ENCODE data around the gene TTLL10.
"Not testable (repeated sequence)": the region's sequence is repeated elsewhere in the genome, so short reads cannot be mapped to it uniquely, and the experiment has no call there.

TTLL10 gene

DNA sequence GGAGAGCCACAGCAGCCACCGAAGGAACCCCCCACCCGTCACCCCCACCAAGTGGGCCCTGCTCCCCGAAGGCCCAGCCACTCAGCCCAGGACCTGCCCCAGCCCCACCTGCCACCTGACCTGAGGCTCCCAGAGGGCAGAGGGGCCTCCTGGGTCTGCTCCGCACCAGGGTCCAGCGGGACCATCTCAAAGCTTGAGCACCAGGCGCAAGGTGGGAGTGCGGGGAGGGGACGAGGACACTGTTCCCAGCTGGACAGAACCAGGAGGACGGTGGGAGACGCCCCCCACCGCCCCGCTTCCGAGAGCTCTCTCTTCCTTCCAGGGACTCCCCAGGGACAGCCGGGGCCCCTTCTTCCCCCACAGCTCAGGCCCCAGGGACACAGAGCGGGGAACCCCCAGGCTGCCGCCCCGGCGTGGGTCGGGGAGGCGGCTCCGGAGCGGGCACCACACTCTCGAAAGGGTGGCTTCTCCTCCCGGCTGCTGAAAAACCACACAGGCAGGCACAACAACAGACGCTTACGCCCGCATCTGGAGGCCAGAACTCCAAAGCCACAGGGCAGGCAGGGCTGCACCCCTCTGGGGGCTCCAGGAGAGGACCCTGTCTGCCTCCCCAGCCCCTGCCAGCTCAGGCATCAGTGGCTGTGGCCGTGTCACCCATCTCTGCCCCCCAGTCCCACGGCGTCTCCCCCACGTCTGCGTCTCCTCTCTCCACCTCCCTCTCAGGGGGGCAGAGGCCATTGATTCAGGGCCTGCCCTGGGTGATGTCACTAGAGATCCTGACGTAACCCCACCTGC is 1.9 kb upstream of the TTLL10 start:
- DNase-seq: peak; percentile 19

DNA sequence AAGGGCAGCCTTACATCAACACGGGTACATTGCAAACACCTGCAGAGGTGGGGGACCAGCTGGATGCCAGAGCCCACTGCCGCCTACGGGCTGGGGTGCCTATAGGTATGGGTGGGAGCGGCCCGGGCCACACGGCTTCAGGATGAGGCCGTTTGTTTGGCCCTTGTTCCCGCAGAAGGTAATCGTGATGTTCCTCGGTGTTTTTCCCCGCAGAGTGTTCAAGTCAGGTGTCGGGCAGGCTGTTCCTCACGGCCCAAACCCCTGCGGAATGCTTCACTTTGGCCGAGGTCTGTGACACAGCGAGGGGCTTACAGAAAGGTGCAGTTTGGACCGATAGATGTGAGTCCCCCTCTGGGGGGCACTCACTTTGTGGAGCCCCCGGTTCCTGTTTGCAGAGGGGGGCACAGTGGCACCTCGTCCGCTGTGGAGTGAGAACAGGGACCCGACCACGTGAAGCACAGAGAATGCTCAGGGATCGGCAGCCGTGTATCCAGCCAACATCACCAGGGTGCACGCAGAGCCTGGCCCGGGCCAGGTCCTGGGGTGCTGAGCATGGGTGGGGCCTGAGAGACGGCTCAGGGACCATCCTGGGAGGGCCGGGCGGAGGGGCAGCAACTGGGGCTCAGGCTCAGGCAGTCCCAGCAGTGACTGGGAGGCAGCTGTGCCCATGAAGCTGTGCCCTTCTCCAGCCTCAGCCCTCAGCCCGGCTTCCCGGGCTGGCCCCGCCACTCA is 453 bp upstream of the TTLL10 start:
- no peak for DNase-seq

DNA sequence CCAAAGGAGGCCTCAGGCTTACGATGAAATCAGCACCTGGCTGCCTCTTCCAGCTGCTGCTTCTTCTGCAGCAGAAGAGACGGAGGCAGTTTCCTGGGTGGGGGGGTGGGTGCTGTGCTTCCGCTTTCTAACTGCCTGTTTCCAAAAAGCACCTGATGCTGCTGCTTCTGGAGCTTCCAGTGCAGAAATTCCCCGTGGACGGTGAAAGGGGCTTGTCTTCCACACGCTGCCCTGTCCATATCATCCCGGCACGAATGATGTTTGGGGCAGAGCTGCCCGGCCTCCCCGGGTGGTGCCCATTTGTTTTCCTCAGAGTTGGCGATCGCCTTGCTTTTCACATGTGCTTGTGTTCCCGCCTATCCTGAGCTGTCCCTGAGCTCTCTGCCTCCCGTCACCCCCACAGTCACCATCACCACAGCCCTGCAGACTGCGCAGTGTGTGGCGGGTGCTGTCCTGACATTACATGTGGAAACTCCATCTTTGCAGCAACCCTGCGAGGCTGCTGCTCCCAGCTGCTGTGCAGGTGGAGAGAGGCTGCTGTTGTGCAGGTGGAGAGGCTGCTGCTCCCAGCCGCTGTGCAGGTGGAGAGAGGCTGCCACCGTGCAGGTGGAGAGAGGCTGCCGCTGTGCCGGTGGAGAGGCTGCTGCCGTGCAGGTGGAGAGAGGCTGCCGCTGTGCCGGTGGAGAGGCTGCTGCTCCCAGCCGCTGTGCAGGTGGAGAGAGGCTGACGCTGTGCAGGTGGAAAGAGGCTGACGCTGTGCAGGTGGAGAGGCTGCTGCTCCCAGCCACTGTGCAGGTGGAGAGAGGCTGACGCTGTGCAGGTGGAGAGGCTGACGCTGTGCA is 1.8 kb downstream of the TTLL10 start:
- DNase-seq: no peak

DNA sequence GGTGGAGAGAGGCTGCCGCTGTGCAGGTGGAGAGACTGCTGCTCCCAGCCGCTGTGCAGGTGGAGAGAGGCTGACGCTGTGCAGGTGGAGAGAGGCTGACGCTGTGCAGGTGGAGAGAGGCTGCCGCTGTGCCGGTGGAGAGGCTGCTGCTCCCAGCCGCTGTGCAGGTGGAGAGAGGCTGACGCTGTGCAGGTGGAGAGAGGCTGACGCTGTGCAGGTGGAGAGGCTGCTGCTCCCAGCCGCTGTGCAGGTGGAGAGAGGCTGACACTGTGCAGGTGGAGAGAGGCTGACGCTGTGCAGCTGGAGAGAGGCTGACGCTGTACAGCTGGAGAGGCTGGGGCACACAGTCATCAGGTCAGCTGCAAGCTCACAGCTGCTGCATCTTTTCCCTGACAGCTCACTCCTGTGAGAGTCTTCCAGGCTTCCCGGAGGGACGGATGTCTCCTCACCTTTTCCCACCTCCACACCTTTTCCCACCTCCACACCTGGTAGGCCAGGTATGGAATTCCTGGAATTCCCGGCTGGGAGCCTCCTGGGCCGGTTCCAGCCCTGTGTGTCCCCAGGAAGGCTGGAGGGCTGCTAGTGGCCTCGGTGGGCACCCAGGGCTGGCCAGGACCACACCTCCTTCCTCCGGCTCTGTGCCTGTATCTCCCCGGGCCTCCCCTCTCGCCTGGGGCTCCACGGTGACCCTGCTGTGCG is 2.5 kb downstream of the TTLL10 start:
- not testable (repeated sequence) for DNase-seq

DNA sequence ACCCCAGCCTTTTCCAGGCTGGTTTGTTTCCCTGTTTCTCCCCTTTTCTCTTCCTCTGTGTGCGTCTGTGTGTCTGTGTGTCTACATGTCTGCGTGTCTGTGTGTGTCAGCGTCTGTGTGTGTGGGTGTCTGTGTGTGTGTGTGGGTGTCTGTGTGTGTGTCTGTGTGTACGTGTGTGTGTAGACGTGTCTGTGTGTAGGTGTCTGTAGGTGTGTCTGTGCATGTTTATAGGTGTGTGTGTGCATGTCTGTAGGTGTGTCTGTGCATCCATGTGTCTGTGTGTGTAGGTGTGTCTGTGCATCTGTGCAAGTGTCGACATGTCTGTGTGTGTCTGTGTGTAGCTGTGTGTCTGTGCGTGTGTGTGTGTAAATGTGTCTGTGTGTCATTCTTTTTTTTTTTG is 3.3 kb downstream of the TTLL10 start:
- DNase-seq: no peak

DNA sequence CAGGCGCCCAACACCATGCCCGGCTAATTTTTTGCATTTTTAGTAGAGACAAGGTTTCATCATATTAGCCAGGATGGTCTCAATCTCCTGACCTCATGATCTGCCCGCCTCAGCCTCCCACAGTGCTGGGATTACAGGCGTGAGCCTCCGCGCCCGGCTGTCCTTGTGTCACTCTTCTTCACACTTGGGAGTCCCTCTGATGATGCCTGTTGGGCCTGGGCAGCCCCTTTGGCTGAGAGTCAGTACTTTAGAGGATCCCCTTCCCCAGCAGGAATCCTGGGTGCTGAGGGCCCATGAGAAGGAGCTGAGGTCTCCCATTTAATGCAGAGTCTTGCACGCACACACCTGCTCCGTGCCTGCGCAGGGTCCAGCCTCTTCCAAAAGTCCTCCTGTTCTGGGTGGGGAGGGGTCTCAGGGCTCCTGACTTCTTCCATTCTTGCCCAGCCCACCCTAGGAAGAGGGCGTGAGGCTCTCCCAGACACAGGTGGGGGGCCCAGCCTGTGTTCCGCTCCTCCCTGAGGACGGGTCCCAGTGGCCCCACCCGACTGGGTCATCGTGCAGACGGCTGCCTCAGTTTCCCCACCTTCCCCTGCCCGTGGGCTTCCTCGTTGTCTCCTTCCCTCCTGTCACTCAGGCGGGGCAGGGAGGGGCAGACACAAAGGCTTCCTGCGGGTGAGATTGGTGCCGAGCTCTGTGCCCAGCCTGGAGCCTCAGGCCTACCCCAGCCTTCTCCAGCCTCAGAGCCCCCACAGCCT is 3.9 kb downstream of the TTLL10 start:
- DNase-seq: no peak

DNA sequence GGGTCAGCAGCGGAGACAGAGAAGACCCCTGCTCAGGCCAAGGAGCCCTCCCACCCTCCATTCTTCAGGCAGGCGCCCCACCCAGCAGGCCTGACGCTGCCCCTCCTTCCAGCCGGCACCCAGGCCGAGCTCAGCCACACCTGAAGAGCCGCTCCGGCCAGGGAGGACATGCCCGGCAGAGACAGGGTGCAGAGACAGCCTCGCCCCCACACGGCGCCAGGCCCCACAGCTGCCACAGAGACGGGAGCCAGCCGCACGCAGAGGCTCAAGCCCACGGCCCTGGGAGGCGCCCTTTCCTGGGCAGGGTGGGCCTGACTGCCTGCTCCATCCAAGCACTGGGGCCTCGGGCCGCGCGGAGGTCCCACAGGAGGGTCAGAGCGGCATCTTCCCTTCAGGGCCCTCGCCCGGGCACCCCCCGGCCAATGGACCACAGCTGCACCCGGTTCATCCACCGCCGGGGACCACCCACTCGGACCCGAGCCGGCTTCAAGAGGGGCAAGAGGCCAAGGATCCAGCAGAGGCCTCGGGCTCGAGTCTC is 5.2 kb downstream of the TTLL10 start:
- DNase-seq: no peak

DNA sequence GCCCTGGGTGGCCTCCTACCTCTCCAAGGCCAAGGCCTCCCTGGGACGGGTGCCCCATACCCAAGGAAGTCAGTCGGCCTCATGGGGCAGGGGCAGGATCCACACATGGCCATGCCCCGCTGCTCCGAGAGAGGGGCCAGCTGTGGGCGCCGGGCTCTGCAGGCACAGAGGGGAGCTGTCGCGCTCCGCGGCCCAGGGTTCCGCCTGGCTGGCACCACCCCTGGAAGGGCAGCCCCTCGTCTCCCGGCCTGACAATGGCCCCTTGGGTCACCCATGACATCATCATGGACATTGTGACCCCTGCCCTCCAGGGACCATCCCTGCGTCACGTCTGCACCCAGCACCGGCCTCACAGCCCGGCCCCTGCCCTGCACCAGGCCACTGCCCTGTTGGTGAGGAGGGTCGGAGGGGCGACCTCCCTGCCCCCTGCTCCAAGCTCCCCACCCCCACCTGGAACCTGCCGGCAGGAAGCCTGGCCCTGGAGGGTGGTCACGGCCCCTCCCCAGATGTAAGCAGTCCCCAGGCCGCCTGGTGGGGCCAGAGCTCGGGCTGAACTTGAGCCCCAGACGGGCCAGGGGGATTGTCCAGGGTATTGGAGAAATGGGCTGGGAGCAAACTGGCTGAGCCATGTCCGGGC is 5.8 kb downstream of the TTLL10 start:
- DNase-seq: no peak

DNA sequence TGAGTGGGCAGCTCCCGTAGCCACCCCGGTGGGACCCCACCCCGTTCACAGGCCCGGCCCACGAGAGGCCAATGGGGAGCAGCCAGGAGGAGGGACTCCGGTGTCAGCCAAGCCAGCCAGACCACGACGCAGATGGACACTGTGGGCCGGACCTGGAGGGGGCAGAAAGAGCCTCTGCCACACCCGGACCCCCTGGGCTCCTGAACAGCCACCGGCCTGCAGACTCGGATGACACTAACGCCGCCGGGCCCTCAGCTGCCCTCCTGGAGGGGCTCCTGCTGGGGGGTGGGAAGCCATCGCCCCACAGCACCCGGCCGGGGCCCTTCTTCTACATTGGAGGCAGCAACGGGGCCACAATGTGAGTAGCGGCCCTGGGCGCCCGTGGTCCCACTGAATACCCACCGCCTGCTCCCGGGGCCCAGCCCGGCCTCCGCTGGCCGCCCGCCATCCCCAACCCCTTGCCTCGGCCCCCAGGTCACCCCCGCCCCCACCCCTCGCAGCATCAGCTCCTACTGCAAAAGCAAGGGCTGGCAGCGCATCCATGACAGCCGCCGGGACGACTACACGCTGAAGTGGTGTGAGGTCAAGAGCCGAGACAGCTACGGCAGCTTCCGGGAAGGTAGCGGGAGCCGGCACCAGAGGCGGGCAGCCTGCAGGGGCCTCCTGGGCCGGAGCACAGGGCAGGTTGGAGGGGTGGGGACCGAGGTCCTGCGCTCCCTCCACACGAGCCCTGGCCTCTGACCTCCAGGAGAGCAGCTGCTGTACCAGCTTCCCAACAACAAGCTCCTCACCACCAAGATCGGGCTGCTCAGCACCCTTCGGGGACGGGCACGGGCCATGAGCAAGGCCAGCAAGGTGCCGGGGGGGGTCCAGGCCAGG is 6.5 kb downstream of the TTLL10 start:
- DNase-seq: no peak

DNA sequence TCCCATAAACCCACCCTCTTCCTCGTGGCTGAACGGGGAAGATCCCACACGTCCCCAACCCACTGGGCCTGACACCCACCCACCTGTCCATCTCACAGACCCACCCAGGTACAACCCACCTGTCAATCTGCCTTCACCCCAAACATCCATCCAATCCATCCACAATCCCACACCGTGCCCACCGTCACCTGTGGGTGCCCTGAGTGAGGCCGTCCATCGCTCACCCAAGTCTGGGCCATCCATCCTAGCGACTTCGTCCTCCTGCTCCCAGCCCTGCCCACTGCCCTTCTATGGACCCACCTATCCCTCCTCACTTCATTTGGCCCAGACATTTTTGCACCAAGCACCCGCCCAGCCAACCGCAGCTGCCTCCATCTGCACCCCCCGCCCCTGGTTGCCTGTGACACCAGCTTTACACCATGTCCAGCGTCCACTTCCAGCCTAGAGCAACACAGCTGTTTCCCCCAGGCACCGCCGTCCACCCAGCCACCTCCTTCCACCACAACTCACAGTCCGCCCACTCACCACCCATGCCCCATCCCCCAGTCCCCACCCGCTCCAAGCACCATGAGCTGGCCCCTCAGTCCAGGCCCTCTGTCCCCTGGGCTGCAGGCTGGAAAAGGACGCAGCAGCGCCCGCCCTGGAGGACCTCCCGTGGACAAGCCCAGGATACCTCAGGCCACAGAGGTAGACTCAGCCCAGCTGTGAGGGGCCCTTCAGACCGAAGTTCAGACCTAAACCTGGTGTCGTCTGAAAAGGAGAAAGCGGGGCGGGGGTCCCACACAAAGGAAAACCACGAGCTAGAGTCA is 7.7 kb downstream of the TTLL10 start:
- no peak for DNase-seq

DNA sequence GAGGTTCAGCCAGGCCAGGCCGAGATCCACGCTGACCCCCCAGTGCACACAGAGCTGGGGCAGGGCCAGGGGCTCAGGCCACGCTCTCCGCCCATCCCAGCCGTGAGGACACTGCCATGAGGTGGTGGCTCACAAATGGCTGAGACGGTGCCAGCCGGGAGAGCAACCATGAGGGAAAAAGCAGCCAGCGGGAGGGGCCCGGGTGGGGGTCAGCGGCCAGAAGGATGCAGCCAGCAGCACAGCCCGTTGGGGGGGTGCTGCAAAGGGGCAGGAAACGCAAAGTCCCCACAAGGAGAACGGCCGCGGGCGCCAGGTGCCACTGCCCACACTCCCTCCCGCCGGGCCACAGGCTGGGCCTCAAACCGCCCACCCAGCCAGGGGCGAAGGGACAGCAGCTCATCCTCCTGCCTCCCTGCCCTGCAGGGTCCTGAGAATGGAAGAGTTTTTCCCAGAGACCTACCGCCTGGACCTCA is 8.3 kb downstream of the TTLL10 start:
- no peak for DNase-seq

DNA sequence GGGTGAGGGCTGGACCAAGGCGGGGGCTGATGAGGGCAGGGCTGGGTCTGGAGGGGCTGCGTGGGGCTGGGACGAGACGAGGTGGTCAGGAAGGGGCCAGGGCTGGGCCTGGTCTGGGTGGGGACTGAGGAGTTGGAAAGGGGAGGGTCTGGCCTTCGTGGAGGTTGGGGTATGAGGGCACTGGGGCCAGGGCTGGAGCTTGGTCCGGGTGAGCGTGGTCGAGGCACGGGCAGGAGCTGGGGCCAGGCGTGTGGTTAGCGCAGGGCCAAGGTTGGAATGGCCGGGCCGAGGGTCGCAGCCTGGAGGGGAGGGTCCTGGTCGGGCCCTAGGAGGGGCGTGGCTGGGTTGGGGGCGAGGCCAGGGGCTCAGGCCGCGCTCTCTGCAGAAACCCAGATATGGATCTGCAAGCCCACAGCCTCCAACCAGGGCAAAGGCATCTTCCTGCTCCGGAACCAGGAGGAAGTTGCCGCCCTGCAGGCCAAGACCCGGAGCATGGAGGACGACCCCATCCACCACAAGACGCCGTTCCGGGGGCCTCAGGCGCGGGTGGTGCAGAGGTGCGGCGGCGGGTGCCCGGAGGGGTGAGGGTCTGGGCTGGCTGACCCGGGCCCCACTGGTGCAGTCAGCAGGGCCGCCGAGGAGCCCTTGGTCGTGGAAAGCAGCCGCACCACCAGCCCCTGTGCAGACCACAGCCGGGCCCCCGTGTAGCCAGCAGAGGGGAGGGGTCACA is 9.0 kb downstream of the TTLL10 start:
- no peak for DNase-seq

DNA sequence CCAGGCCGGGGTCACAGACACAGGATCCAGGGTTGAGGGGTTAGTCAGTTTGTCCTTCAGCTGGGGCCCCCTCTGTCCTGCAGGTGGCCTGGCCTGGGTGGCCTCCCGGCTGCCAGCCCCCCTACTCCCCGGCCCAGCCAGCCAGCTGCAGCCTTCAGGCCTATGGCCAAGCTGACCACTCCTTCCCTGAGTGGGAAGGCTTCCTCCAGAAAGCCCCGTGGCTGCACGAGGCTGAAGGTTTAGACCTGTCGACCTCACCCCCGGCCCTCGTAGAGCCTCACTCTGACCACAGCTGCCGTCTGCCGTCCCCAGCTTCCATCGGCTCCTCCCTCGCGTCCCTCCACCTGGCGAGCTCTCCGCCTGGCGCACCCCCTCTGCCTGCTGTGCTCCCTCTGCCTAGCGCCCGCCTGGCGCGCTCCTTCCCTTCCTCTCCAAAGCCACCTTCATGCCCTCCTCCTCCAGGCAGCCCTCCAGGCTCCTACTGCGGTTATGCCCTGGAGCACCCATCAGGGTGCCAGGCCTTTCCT is 9.6 kb downstream of the TTLL10 start:
- DNase-seq: no peak

DNA sequence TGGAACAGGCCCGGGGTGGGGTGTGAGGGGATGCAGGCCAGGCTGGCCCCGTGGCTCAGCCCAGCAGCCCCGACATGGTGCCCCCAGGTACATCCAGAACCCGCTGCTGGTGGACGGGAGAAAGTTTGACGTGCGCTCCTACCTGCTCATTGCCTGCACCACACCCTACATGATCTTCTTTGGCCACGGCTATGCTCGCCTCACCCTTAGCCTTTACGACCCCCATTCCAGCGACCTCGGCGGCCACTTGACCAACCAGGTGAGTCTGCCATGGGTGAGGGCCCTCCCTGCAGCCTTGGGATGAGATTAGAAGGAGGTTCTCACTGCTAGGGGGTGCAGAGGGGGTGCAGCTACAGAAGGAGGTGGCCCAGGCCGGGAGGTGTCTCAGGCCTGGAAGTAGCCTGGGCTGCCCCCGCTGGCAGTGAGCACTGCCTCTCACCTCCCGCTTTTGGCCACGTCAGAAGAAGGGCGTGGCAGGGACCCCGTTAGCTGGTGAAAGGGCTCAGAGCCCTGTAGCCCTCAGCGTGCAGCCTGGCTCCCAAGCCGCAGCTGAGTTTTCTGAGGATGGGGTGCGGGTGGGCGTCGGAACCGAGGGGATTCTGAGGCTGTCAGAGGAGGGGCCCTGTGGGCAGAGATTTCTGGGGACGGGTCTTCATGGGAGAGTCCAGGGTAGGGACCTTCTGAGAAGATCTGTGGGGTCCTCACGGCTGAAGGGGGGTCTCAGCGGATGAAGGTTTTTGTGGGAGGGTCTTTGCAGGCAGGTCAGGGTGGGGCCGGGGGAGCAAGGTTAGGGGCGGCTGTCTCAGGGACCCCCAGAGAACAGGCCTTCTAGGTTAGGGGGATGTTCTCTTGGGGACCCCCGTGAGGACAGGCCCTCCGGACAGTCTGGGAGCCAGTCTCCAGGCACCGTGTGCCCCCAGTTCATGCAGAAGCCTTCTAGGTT is 10.4 kb downstream of the TTLL10 start:
- DNase-seq: no peak

DNA sequence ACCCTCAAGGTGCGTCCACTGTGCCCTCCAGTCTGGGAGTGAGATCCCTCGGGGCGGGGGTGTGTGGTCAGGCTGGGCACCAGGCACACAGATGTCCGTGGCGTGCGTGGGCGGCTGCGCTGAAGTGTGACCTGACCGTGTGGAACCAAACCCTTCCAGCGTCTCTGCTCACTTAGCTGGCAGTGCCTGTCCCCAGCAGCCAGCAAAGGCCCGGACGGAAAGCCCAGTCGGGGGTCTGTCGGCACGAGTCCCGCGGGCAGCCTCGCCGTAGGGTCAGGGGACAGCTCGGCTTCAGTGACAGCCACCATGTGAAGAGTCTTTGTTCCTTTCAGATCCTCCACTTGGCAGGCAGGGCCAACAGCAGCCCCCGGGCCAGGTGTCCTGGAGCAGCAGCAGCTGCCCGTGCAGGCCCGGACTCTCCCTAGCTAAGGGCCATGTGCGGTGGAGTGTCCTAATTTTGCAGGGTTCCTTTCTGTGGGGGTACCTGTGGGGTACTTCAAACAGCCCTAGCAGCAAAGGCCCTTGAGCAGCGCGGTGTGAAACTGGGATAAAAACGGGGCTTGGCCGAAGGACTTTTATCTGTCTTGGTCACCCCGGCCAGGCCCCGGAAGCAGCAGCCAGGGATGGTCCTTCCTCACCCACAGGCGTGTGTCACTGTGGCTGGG is 11.6 kb downstream of the TTLL10 start:
- DNase-seq: no peak

DNA sequence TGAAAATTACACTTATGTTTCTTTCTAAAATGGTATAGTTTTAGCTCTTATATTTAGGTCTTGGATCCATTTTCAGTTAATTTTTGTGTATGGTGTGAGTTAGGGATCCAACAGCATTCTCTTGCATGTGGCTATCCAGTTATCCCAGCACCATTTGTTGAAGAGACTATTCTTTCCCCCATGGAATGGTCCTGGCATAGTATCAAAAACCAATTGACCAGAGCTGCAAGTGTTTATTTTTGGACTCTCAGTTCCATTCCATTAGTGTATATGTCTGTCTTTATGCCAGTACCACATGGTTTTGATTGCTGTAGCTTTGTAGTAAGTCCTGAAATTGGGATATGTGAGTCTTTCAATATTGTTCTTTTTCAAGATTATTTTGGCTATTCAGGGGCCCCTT is 14.3 kb downstream of the TTLL10 start:
- DNase-seq: no peak

DNA sequence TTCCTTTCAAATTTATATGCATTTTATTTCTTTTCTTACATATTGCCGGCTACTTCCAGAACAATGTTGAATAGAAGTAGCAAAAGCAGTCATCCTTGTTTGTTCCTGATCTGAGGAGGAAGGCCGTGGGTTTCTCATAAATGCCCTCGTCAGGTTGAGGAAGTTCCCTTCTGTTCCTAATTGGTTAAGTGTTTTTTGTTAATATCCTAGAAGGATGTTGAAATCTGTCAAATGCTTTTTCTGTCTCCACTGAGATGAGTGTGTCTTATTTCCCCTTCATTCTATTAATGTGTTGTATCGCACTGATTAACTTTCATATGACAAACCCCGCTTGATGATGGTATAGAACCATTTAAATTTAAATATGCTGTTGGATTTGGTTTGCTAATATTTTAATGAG is 15.4 kb downstream of the TTLL10 start:
- no peak for DNase-seq
